GM10266 (cell line): ENCODE results near the gene COL3A1.

ENCODE experiments used
- DNase-seq: peaks from one replicate; pipeline ENCODE4 v3.0.0; 2012; ENCODE audit errors: extremely low spot score
- TF ChIP-seq, protein P1 (sequence below): IDR thresholded peaks from 2 replicates; pipeline ENCODE4 v1.5.1; 2012; ENCODE audit warnings: mild to moderate bottlenecking, low read depth; ENCODE audit not compliant: control insufficient read depth, insufficient read depth; ENCODE audit errors: missing control alignments

The COL3A1 gene

DNA sequence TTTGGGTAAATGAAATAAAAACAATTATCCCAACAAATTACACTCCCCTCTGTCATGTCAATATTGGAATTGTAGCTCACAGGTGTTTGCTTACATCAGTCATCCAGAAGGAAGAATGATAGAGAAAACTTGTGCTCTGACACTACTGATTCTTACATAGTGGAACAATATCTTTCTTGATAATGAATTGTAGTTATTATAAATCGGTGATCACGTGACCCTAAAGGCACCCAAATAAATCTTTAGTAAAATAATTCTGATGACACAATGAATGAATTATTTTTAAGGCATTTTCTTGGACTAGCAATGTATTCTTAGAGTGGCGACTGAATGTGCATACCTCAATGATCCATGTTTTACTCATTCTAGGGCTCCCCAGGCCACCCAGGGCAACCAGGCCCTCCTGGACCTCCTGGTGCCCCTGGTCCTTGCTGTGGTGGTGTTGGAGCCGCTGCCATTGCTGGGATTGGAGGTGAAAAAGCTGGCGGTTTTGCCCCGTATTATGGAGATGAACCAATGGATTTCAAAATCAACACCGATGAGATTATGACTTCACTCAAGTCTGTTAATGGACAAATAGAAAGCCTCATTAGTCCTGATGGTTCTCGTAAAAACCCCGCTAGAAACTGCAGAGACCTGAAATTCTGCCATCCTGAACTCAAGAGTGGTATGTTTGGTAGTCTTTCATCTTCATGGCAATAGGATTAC lies 34.5 kb downstream of the COL3A1 start:
- DNase-seq = no peak
- TF ChIP-seq, protein P1, sequence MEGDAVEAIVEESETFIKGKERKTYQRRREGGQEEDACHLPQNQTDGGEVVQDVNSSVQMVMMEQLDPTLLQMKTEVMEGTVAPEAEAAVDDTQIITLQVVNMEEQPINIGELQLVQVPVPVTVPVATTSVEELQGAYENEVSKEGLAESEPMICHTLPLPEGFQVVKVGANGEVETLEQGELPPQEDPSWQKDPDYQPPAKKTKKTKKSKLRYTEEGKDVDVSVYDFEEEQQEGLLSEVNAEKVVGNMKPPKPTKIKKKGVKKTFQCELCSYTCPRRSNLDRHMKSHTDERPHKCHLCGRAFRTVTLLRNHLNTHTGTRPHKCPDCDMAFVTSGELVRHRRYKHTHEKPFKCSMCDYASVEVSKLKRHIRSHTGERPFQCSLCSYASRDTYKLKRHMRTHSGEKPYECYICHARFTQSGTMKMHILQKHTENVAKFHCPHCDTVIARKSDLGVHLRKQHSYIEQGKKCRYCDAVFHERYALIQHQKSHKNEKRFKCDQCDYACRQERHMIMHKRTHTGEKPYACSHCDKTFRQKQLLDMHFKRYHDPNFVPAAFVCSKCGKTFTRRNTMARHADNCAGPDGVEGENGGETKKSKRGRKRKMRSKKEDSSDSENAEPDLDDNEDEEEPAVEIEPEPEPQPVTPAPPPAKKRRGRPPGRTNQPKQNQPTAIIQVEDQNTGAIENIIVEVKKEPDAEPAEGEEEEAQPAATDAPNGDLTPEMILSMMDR = no peak

DNA sequence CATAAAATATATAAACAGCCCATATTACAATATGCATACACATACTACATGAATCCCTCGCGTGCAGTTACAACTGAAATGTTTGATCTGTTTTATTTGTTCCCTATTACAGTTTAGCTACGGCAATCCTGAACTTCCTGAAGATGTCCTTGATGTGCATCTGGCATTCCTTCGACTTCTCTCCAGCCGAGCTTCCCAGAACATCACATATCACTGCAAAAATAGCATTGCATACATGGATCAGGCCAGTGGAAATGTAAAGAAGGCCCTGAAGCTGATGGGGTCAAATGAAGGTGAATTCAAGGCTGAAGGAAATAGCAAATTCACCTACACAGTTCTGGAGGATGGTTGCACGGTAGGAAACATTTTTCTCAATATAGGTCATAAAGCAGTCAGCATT lies 36.4 kb downstream of the COL3A1 start:
- DNase-seq = no peak
- TF ChIP-seq, protein P1 = no peak

DNA sequence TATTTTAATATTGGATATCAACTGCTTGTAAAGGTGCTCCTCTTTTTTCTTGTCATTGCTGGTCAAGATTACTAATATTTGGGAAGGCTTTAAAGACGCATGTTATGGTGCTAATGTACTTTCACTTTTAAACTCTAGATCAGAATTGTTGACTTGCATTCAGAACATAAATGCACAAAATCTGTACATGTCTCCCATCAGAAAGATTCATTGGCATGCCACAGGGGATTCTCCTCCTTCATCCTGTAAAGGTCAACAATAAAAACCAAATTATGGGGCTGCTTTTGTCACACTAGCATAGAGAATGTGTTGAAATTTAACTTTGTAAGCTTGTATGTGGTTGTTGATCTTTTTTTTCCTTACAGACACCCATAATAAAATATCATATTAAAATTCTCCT lies 38.2 kb downstream of the COL3A1 start:
- DNase-seq = no peak
- TF ChIP-seq, protein P1 = no peak

DNA sequence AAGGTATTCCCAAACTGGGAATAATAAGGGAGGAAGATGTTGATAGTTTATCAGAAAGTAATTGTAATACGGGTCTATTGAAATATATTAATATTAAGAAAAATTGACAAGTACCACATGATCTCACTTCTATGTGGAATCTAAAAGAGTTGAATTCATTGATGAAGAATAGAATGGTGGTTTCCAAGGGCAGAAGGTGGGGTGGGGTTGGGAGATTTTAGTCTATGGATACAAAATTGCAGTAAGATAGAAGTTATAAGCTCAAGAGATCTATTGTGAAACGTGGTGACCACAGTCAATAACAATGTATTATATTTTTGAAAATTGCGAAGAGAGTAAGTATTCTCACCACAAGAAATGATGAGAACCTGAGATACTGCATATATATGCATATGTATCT lies 38.9 kb downstream of the COL3A1 start:
- TF ChIP-seq, protein P1 = no peak
- DNase-seq = no peak

DNA sequence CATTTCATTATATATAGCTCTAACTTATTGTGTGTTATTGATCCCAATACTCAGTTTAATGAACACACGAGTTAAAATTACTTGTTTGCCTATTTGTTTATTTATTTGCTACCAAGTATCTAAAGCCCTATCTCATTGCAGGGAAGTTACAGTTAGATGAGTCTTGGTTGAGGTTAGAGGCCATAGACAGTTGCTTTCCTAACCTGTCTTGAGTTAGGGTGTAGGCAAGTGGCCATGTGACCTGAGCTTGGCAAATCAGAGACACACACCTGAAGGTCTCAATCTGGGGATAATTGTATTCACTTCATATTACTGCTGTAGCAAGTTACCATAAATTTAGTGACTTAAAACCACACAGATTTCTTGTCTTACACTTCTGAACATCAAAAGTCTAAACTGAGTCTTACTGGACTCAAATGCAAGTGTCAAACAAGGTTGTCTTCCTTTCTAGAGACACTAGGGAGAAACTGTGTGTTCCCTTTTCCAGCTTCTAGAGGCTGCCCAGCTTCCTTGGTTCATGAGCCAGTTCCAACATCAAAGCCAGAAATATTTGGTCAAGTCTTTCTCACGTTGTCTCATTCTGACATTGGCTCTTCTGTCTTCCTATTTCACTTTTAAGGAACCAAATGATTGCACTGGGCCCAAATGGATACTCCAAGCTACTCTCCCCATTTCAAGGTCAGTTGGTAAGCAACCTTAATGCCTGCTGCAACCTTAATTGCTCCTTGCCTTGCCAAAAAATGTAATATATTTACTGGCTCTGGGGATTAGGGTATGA lies 39.7 kb downstream of the COL3A1 start:
- TF ChIP-seq, protein P1 = no peak
- DNase-seq = no peak

DNA sequence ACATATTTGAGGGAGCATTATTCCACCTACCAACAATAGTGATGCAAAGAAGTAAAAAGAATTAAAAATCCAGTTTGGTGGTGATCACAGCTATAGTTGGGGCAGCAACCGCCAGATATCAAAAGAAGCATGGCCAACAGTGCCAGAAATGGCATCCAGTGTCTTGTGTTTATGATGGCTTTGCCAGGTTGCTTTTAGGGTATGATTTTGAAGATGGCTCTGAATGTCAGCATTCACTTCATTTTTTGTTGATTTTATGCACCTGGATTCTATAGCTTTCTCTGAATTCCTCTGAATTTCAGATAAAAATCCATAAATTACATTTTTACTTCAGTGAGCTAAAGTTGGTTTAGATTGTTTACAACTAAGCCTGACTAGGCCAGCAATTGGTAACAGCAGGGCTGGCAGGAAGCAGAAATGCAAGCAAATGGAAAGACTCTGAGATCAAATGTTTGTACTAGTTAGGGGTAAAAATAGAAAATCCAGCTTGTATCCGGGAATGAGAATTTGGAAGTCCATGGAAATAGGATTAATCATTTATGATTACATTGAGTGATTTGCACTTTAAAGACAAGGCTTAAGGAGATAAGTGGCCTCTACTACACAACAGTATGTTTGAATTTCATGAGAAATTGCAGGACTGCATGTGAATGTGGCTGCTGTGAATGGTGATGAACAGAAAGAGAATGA lies 40.4 kb downstream of the COL3A1 start:
- TF ChIP-seq, protein P1 = no peak
- DNase-seq = no peak
